Endometrial microvascular endothelial cells (primary cell): Measurements from ENCODE around the gene N4BP2L2. TPM values are rescaled to one million over a fixed set of nuclear protein-coding genes. Genes with fewer than 3 reads are reported as not detected.
"Not testable (repeated sequence)": the region's sequence is repeated elsewhere in the genome, so short reads cannot be mapped to it uniquely, and the experiment has no call there.

Source experiments
- in situ Hi-C: cut with HindIII; loops from 2 replicates; pipeline ENCODE4 v1.10.0; 2017; ENCODE audit warnings: low sequenced_read_pairs, low pct_unique_long_range_greater_than_20kb; ENCODE audit errors: inconsistent ontology term
- total RNA-seq: library from RNA; depleted of rRNA; stranded (reverse); fragments of >200 nt; gene quantifications from one replicate; pipeline ENCODE4 v1.2.3, GENCODE V29; 2015; ENCODE audit errors: inconsistent ontology term

The N4BP2L2 gene
- total RNA-seq = 24.7 TPM

DNA sequence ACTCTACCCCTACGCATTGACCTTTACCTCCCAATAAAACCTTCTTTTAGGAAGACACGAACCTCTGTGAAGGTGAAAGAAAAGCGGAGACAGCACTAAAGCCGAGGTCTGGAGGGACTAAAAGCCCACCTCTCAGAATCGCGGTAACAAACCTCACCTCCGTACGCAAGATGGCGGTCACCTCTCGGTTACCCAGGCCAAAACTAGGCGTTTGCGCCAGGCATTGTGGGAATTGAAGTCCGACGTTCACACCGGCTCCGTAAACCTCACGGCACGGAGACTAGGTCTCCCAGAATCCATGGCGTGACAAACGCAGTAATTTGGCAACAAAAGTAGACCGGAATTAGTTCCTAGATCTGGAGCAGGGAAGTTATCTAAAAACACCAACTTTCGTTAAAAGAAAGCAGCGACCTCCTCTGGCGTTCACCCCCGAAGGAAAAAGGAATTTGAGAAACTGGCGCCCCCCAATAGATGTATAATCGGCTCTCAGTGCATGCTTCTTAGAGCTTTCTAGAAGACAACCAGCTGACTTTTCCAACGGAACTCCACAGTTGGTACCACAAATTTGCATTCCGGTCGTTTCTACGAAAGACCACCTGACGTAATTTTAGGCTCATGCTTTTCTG, at the start of gene N4BP2L2:
Gene N4BP2L2 (minus strand): TSS at position 175 of the 626 bp plus-strand sequence. CDS start 1,768 bp downstream, outside the sequence.
- in situ Hi-C loops = no loop called here

DNA sequence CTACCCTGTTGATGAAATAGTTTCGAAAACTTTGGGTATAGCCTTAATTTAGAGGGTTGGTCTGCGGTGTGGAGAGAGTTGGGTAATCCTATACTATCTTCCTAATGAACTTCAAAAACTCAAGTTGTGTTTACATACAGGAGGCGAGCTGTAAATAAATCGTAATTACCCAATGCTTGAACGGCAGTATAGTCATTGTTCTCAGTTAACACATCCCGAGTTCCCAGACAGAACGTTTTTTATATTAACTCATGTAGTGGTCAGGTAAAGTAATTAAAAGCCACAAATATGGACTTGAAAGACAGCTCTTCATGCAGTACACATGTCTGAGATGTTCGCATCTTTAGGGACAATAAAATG, 49.2 kb upstream of the N4BP2L2 start:
- in situ Hi-C loops = loop anchor here (10.0 kb wide), 1 partner anchor 47 kb away; no protein-coding TSS in a partner anchor

DNA sequence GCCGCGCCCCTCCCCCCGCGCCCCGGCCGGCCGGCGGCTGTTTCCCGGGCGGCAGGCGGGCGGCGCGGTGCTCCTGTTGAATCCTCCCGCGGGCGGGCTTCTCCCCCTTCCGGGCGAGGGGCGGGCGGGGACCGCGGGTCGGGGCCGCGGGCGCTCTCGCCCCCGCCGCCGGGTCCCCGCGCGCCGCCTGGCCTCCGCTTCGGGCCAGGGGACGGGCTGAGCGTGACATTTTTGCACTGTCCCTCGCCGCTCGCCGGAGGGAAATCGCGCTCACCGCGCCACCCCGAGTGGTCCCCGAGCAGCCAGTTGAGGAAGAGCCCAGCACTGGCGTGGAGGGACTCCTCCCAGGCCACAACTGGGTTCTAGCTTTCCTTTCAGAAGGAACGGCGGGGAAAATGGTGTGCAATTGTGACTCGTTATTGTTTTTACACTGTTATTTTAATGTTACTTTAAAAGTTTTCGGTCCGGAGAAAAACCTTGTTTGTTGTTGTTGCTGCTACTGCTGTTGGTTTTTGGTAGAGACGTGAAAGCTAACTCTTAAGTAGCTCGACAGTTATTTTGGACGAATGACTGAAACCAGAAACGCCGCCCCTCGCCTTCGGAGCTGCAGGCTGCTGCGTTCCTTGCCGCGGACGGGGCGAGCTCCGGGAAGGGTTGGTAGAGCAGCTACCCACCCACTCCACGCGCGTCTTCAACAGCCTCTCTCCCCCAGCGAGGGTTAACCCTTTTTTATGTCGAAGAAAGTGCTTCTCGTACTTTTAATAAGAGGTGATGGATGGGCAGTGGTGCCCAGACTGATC, 48.6 kb upstream of the N4BP2L2 start:
- in situ Hi-C loops = loop anchor here (10.0 kb wide), 1 partner anchor 48 kb away; no protein-coding TSS in a partner anchor

DNA sequence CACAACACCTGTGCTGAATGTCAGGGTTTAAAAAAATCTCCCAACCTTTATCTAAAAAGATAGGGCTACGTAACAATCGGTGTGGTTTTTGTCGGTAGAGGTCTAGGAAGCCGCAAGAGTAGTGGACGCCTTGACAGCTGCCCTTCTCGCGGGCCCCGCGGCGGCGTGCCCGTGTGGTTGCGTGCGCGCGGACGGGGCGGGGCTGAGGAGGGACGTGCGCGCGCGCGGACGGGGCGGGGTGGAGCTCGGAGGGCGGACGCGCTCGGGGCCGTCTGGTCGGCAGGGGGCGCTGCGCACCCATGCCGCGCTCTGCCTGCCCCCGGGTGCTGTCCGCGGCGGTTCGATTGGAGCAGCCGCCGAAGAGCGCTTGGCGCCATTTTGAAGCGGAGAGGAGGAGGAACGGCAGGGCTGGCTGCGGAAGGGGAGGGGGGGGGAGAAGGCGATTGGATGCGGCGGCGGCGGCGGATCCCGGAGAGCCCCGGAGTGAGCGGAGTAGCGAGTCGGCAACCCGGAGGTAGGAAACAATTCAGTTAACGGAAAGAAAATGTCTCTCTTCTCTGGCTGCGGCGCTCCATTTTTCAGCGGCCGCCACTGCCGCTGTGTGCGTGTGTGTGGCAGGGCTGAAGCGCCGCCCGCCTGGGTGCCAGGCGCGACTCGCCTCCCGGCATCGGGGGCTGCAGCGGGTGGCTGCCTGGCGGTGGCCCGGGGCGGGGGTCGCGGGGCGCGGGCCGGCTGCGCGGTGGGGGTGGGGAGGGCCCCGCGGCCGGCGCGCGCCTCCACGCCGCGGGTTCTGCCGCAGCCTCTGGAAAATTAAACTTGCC, 47.7 kb upstream of the N4BP2L2 start, which contains the start of gene PDS5B:
Gene PDS5B (plus strand): TSS at position 373 of the 821 bp plus-strand sequence. CDS start 62,321 bp downstream, outside the sequence.
- in situ Hi-C loops = loop anchor here (10.0 kb wide), 1 partner anchor 49 kb away; no protein-coding TSS in a partner anchor

DNA sequence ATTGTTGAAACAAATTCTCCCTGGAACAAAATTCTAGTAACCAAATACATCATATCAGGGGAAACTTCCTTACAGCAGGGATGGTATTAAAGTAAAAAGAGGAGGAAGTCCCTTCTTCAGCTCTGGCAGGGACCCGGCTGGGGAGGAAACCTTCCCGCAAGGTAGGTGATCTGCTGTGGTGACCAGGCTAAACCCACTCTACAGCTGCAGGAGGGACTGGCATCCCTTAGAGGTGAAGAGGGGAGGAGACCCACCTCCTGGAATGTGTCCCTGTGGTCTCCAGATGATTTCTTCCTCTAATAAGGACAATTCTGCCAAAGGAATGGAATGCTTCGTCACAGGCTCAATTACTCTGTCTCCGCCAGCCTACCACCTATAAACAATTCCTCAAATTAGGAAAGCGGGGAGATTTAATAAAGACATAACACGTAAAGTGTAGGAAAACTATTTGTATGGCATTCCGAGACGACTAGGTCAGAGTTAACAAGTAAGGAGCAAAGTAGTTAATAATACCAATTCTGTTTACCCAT, 47.0 kb upstream of the N4BP2L2 start:
- in situ Hi-C loops = loop anchor here (10.0 kb wide), 1 partner anchor 49 kb away; no protein-coding TSS in a partner anchor

DNA sequence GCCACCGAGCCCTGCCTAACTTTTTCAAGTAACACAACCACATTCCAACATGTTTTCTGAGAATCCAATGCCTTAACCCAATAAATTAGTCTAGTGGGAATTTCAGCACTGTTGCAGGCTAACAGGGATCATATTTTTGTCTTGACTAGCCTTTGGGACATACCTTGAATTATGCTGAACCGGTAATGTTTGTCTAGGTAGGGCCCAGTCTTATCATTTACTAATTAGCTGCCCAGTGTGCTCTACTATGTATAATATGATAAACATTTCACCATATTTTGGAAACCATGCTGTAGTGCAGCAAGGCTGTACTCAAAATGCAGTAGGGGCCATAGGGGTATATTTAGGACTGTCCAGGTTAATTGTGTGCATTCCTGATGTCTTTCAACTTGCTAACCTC, 44.4 kb upstream of the N4BP2L2 start:
- in situ Hi-C loops = loop anchor here (10.0 kb wide), 1 partner anchor 52 kb away; no protein-coding TSS in a partner anchor

DNA sequence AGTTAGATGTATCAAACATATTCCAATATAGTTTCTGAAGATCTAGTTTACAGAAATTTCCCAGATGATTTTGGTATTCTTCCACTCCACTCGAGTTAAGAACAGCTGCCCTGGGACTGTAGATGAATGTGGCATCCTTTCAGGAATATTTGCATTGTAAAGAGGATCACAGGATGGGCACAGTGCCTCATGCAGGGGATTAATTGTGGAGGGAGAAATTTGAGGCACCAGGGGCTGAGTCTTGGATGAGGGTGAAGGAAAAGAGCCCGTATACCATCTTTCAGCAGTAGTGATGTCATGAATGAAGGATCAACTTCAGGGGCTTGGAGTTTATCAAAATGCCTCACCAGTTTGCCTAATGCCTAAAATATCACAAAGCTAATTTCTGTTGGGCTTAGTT, 43.7 kb upstream of the N4BP2L2 start:
- in situ Hi-C loops = loop anchor here (10.0 kb wide), 1 partner anchor 53 kb away; no protein-coding TSS in a partner anchor

DNA sequence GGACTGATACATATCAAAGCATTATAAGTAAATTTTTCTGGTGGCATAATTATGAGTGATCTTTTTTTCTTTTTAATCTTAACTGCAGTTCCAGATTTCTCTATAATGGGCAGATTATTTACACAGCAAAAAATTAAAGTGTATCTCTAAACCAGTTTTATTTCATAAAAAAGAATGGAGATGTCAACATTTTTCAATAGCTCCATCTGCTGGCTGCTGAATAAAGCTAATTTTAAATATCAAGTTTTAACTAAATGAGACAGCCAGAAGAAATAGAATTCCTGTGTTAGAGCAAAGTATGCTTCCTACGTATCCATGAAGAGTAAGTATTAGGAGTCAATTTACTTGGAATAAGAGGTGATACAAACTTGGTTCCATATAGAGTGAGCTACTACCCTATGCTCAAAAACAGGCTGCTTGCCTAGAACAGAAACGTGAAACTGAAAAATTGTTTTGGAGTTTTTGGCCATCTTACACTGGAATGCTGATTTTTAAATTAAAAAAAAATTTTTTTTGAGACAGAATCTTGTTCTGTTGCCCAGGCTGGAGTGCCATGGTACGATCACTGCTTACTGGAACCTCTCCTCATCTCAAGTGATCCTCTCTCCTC, 42.7 kb upstream of the N4BP2L2 start:
- in situ Hi-C loops = loop anchor here (10.0 kb wide), 1 partner anchor 54 kb away; no protein-coding TSS in a partner anchor

DNA sequence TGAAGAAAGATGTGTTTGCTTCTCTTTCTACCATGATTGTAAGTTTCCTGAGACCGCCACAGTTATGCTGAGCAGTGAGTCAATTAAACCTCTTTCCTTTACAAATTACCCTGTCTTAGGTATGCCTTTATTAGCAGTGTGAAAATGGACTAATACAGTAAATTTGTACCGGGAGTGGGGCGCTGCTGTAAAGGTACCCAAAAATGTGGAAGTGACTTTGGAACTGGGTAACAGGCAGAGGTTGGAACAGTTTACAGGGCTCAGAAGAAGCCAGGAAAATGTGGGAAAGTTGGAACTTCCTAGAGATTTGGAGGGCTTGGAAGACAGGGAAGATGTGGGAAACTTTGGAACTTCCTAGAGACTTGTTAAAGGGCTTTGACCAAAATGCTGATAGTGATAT, 38.4 kb upstream of the N4BP2L2 start:
- in situ Hi-C loops = no loop called here

DNA sequence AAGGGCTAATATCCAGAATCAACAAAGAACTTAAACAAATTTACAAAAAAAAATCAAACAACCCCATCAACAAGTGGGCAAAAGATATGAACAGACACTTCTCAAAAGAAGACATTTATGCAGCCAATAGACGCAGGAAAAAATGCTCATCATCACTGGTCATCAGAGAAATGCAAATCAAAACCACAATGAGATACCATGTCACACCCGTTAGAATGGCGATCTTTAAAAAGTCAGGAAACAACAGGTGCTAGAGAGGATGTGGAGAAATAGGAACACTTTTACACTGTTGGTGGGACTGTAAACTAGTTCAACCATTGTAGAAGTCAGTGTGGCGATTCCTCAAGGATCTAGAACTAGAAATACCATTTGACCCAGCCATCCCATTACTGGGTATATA, 37.1 kb upstream of the N4BP2L2 start:
- in situ Hi-C loops = not testable (repeated sequence)

DNA sequence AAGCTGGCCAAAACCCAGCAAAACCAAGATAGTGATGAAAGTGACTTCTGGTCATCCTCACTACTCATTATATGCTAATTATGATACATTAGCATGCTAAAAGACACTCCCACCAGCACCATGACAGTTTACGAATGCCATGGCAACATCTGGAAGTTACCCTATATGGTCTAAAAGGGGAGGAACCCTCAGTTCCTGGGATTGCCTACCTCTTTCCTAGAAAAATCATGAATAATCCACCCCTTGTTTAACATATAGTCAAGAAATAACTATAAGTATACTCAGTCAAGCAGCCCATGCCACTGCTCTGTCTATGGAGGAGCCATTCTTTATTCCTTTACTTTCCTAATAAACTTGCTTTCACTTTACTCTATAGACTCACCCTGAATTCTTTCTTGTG, 22.2 kb upstream of the N4BP2L2 start:
- in situ Hi-C loops = not testable (repeated sequence)

DNA sequence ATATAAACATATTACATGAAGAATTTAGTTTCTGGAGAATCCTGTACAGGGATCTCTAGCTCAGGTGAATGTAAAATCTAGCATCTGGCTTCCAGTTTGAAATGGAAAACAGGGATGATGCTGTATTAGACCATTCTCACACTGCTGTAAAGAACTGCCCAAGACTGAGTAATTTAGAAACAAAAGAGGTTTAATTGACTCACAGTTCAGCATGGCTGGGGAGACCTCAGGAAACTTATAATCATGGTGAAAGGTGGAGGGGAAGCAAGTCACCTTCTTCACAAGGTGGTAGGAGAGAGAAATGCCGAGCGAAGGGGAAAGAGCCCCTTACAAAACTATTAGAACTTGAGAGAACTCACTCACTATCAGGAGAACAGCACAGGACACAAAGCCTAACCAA, 17.0 kb upstream of the N4BP2L2 start:
- in situ Hi-C loops = no loop called here

DNA sequence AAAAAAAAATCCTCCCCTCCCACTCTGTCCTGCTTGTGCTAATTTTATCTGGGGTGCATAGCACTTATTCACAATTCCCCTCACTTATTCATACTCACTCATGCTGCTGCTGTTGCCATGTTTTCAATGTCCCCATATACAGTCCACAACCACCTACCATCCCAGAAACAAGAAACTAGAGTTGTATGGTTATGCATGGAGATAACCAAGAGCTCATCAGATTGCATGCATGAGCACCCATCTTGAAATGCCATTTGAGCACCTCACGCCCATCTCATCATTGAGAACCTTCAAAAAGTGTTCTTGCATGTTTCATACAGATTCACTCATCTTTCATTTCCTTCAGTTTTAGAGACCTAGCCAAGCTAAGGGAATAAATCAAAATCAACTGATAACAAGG, 15.1 kb upstream of the N4BP2L2 start:
- in situ Hi-C loops = no loop called here

DNA sequence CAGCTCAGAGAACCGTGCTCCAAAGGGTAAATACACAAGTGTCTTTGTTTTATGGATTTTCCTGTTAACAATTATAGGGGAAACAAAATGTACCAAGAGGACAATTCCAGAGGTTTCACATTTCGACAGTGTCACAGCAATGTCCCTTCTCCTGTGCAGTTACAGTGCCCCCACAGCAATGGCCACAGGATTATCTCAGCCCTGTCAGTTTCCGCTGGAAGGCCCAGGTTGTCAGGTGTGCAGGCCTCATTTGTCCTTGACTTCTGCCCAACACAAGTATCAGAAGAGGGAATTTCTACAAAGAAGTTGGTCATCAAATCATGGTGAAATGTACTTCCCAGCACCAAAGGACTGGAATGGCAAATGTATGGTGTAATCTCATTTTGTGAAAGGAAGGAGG, 11.2 kb upstream of the N4BP2L2 start:
- in situ Hi-C loops = no loop called here

DNA sequence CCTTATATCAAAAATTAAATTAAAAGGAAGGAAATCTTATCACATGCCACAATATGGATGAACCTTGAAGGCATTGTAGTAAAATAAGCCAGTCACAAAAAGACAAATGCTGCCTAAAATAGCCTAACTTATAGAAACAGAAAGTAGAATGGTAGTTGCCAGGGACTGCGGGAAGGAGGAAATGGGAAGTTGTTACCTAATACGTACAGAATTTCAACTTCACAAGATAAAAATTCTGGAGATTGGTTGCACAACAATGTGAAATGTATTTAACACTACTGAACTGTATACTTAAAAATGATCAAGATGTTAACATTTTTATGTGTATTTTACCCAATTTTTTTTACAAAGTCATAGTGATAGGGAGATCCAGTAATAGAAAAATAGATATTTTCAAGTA, 10.2 kb upstream of the N4BP2L2 start:
- in situ Hi-C loops = no loop called here

DNA sequence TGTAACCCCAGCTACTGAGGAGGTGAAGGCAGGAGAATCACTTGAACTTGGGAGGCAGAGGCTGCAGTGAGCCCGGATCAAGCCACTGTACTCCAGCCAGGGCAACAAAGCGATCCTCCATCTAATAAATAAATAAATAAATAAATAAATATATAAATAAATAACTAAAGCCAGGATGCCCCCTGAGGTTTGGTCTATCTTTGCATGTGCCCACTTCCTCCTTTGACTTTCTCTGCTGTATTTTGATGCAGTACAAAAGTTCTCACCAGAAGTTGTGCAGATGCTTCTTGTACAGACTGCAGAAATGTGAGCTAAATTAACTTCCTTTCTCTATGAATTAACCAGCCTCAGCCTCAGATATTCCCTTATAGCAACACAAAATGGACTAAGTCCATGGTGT, 6.5 kb upstream of the N4BP2L2 start:
- in situ Hi-C loops = no loop called here

DNA sequence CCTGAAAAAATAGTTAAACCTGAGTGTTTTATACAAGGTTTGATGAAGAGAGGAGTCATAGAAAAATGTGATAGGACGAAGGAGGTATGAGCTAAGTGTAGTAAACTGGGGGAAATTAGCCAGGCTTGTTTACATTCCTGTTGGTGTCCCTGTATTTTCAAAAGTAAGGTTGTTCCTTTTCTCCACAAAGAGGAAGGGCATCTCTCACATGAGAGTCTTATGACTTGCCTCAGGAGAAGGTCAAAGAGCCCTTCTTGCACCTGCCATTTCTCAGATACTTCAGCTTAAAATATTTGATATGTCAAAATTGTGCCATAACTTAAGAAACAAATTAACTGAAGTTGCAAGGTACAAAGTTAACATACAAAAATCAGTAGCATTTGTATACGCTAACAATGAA, 3.6 kb upstream of the N4BP2L2 start:
- in situ Hi-C loops = no loop called here

DNA sequence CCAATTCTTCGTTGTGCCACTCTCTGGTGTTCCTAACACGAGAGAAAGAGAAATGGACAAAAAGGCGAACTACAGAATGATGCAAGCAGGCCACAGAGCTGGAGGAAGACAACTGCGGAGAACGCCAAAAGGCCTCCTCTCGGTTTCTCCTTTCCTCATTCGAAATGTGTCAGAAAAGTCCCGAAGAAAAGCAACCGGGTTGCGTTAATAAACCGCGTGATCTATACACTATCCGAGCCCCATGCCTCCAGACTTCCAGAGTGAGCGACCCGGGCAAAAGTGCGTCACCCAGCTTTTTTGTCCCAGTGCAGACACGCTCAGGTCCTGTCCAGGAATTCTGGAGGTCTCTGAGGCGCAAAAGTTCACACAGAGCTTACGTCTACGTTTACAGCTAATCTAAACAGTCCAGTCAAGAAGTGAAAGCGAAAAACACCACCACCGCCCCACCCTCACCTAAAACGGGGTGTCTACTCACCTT, 413 bp downstream of the N4BP2L2 start:
- in situ Hi-C loops = no loop called here
